NCI-H446 (cell line): ENCODE measurements around the gene ZNF674.

Experiments used
- DNase-seq, 2 experiments: peaks; one replicate each; lab custom pipeline; 2025; lab: John Stamatoyannopoulos, UW

Gene ZNF674

GRCh38 chrX:46545111-46546005 lies at the start of gene ZNF674:
Gene ZNF674 (minus strand): TSS chrX:46545421. CDS start chrX:46542087, 3,334 bp downstream.
- peak; percentile 82 to 95 for DNase-seq

- peak in 1 of 2 experiments; percentile 7 for DNase-seq
Observed at GRCh38 chrX:46589977-46590723, 44.9 kb upstream of the ZNF674 start.

GRCh38 chrX:46588263-46588662 lies 43.0 kb upstream of the ZNF674 start:
- no peak for DNase-seq

- no peak for DNase-seq
Observed at GRCh38 chrX:46587753-46588171, 42.5 kb upstream of the ZNF674 start.

- no peak for DNase-seq
Observed at GRCh38 chrX:46587158-46587557, 41.9 kb upstream of the ZNF674 start.

GRCh38 chrX:46584736-46585135 lies 39.5 kb upstream of the ZNF674 start:
- no peak for DNase-seq

GRCh38 chrX:46582966-46583365 lies 37.7 kb upstream of the ZNF674 start:
- DNase-seq: no peak

- DNase-seq: no peak
Observed at GRCh38 chrX:46582325-46582724, 37.1 kb upstream of the ZNF674 start.

GRCh38 chrX:46580613-46581012 lies 35.4 kb upstream of the ZNF674 start:
- DNase-seq: no peak

GRCh38 chrX:46579250-46579649 lies 34.0 kb upstream of the ZNF674 start:
- no peak for DNase-seq

- no peak for DNase-seq
Observed at GRCh38 chrX:46577221-46578005, 32.2 kb upstream of the ZNF674 start.

- DNase-seq: no peak
Observed at GRCh38 chrX:46576458-46576857, 31.2 kb upstream of the ZNF674 start.

GRCh38 chrX:46575991-46576392 lies 30.8 kb upstream of the ZNF674 start:
- DNase-seq: no peak

- no peak for DNase-seq
Observed at GRCh38 chrX:46575586-46575985, 30.4 kb upstream of the ZNF674 start.

GRCh38 chrX:46574774-46575381 lies 29.7 kb upstream of the ZNF674 start:
- no peak for DNase-seq

- peak; percentile 12 to 48 for DNase-seq
Observed at GRCh38 chrX:46573892-46574773, 28.9 kb upstream of the ZNF674 start.

- peak; percentile 45 to 81 for DNase-seq
Observed at GRCh38 chrX:46573331-46573891, 28.2 kb upstream of the ZNF674 start, which contains the start of gene CHST7. Gene CHST7 (plus strand): TSS chrX:46573765. CDS start chrX:46573932, 167 bp downstream.

- DNase-seq: no peak
Observed at GRCh38 chrX:46572340-46572936, 27.2 kb upstream of the ZNF674 start.

- no peak for DNase-seq
Observed at GRCh38 chrX:46571423-46572339, 26.5 kb upstream of the ZNF674 start.
